ENCODE results near the gene IRF2. TPM values are rescaled to one million over a fixed set of nuclear protein-coding genes. Genes with fewer than 3 reads are reported as not detected.

The IRF2 gene
- polyA plus RNA-seq, 1 donor from 2014 or later, result 1.4 TPM

- Histone ChIP-seq H2AFZ (ENCODE audit: low read depth, low read length) (no peak overlapping the region), H3K79me2 (replicated peaks; ENCODE audit: insufficient read depth, low read length) (no peaks in the 10 kb centered on the region), H3K4me3 (ENCODE audit: low read length) (no peak overlapping the region), H3K9me3 (ENCODE audit: low read length) (no peaks in the 10 kb centered on the region), H4K20me1 (ENCODE audit: insufficient read depth) (no peaks in the 10 kb centered on the region), H3K9me2 (ENCODE audit: insufficient read depth, low read length) (no peaks in the 10 kb centered on the region), H3F3A (ENCODE audit: insufficient read depth, low read length, poor library complexity, severe bottlenecking) (no peaks in the 10 kb centered on the region), H3K4me2 (ENCODE audit: low read length) (no peak overlapping the region), H3K27me3 (ENCODE audit: insufficient read depth, low read depth, low read length) (no peaks in the 10 kb centered on the region), H3K9ac (ENCODE audit: low read length) (no peak overlapping the region), H3K36me3 (ENCODE audit: insufficient read depth, low read length) (no peaks in the 10 kb centered on the region), H3K27ac (ENCODE audit: low read length) (no peak overlapping the region)
- no peak for TF ChIP-seq RAD21 (conservative IDR thresholded peaks at IDR 0.05)
- TF ChIP-seq SMC3 (conservative IDR thresholded peaks at IDR 0.05; ENCODE audit: poor library complexity), result no peak
- no peak for TF ChIP-seq EP300 (conservative IDR thresholded peaks at IDR 0.05; ENCODE audit: poor library complexity, severe bottlenecking)
- TF ChIP-seq EZH2 (IDR thresholded peaks at IDR 0.05; ENCODE audit: borderline replicate concordance, insufficient read depth, low read length, poor library complexity, severe bottlenecking), result no peak
- no peak for TF ChIP-seq CTCF (IDR thresholded peaks at IDR 0.05; ENCODE audit: poor library complexity, severe bottlenecking)
- TF ChIP-seq MXI1 (conservative IDR thresholded peaks at IDR 0.05; ENCODE audit: poor library complexity, severe bottlenecking), result no peak
- no peak for TF ChIP-seq POLR2AphosphoS5 (IDR thresholded peaks at IDR 0.05)
- no peak for TF ChIP-seq REST (IDR thresholded peaks at IDR 0.05; ENCODE audit: borderline replicate concordance)
- TF ChIP-seq TAF1 (IDR thresholded peaks at IDR 0.05; ENCODE audit: low read depth), result no peak
These were observed 25.6 kb upstream of the IRF2 start for GRCh38 chr4:184499996-184500395.

GRCh38 chr4:184498598-184498997 lies 24.2 kb upstream of the IRF2 start:
- no peaks in the 10 kb centered on the region for H3K9me2 ChIP-seq (ENCODE audit: insufficient read depth, low read length)
- no peak overlapping the region for H3K4me2 ChIP-seq (ENCODE audit: low read length)
- no peak overlapping the region for H3K27ac ChIP-seq (ENCODE audit: low read length)
- H3K79me2 ChIP-seq (replicated peaks; ENCODE audit: insufficient read depth, low read length), result no peaks in the 10 kb centered on the region
- H3K36me3 ChIP-seq (ENCODE audit: insufficient read depth, low read length), result no peaks in the 10 kb centered on the region
- TF ChIP-seq POLR2AphosphoS5 (IDR thresholded peaks at IDR 0.05), result no peak
- TF ChIP-seq EZH2 (IDR thresholded peaks at IDR 0.05; ENCODE audit: borderline replicate concordance, insufficient read depth, low read length, poor library complexity, severe bottlenecking), result no peak
- TF ChIP-seq MXI1 (conservative IDR thresholded peaks at IDR 0.05; ENCODE audit: poor library complexity, severe bottlenecking), result no peak
- TF ChIP-seq SMC3 (conservative IDR thresholded peaks at IDR 0.05; ENCODE audit: poor library complexity), result no peak
- TF ChIP-seq RAD21 (conservative IDR thresholded peaks at IDR 0.05), result no peak
- no peak for TF ChIP-seq TAF1 (IDR thresholded peaks at IDR 0.05; ENCODE audit: low read depth)
- TF ChIP-seq CTCF (IDR thresholded peaks at IDR 0.05; ENCODE audit: poor library complexity, severe bottlenecking), result no peak
- H4K20me1 ChIP-seq (ENCODE audit: insufficient read depth), result no peaks in the 10 kb centered on the region
- H3K9me3 ChIP-seq (ENCODE audit: low read length), result no peaks in the 10 kb centered on the region
- no peaks in the 10 kb centered on the region for H3K27me3 ChIP-seq (ENCODE audit: insufficient read depth, low read depth, low read length)
- no peak overlapping the region for H2AFZ ChIP-seq (ENCODE audit: low read depth, low read length)
- no peaks in the 10 kb centered on the region for H3F3A ChIP-seq (ENCODE audit: insufficient read depth, low read length, poor library complexity, severe bottlenecking)
- no peak overlapping the region for H3K9ac ChIP-seq (ENCODE audit: low read length)
- H3K4me3 ChIP-seq (ENCODE audit: low read length), result no peak overlapping the region
